ENCODE measurements around the gene CCS. TPM values are rescaled to one million over a fixed set of nuclear protein-coding genes. Genes with fewer than 3 reads are reported as not detected.

The CCS gene
- total and polyA plus RNA-seq, 9 of the 15 experiments (the other 6 are each of a cell fraction or from before 2014, with no cell fraction given): 1.1 to 46.6 (median 26.8) TPM

GRCh38 chr11:66653123-66653522 lies 60.1 kb downstream of the CCS start (continued):
- TF ChIP-seq ZBTB2 (IDR thresholded peaks at IDR 0.05) (no peak), ZNF133 (CRISPR knock-in tag; IDR thresholded peaks at IDR 0.05) (no peak), ADNP (tag; IDR thresholded peaks at IDR 0.05) (no peak), HEY1 (CRISPR knock-in tag; IDR thresholded peaks at IDR 0.05; ENCODE audit: borderline replicate concordance) (no peak), ZMIZ1 (IDR thresholded peaks at IDR 0.05; ENCODE audit: low read depth in 2 of 2, low read length in 2 of 2) (no peak), CAMTA2 (CRISPR knock-in tag; conservative IDR thresholded peaks at IDR 0.05) (no peak), DMBX1 (CRISPR knock-in tag; IDR thresholded peaks at IDR 0.05; ENCODE audit: borderline replicate concordance) (no peak), ZBTB49 (CRISPR knock-in tag; IDR thresholded peaks at IDR 0.05; ENCODE audit: borderline replicate concordance) (no peak), POLR2G (IDR thresholded peaks at IDR 0.05; ENCODE audit: low read depth, low read length) (no peak), SREBF1 (IDR thresholded peaks at IDR 0.05; ENCODE audit: borderline replicate concordance, low read depth, low read length) (no peak), KAT2B (IDR thresholded peaks at IDR 0.05; ENCODE audit: low read depth, low read length) (no peak), PHF21A (IDR thresholded peaks at IDR 0.05; ENCODE audit: borderline replicate concordance, low read depth) (no peak), MTA2 (IDR thresholded peaks at IDR 0.05; ENCODE audit: low read depth) (peak; percentile 30; the same call in 1 of the 2 replicates), ZNF316 (IDR thresholded peaks at IDR 0.05) (peak; percentile 77), JUND (IDR thresholded peaks at IDR 0.05; ENCODE audit: borderline replicate concordance, low read depth, low read length) (no peak), JUND (tag; IDR thresholded peaks at IDR 0.05; ENCODE audit: borderline replicate concordance, low read depth, low read length) (peak; percentile 23; the same call in 1 of the 3 replicates), TEAD1 (CRISPR knock-in tag; IDR thresholded peaks at IDR 0.05) (no peak), CBFA2T2 (conservative IDR thresholded peaks at IDR 0.05) (peak; percentile 69), ZNF217 (CRISPR knock-in tag; IDR thresholded peaks at IDR 0.05) (no peak), ZNF354B (CRISPR knock-in tag; IDR thresholded peaks at IDR 0.05) (no peak), HNRNPLL (IDR thresholded peaks at IDR 0.05; ENCODE audit: low read depth, low read length, poor library complexity, severe bottlenecking) (no peak), TCF3 (CRISPR knock-in tag; IDR thresholded peaks at IDR 0.05) (peak; percentile 62; the same call in 1 of the 2 replicates), MEF2D (tag; conservative IDR thresholded peaks at IDR 0.05; ENCODE audit: low read depth) (no peak)
